NCI-H345 (cell line): Measurements from ENCODE around the gene COX19.
A peak's percentile ranks its signal among the peaks of the same experiment; 100 is the strongest.

Experiments used
- DNase-seq: peaks from one replicate; lab custom pipeline; 2025; lab: John Stamatoyannopoulos, UW

Gene COX19, protein sequence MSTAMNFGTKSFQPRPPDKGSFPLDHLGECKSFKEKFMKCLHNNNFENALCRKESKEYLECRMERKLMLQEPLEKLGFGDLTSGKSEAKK

DNA sequence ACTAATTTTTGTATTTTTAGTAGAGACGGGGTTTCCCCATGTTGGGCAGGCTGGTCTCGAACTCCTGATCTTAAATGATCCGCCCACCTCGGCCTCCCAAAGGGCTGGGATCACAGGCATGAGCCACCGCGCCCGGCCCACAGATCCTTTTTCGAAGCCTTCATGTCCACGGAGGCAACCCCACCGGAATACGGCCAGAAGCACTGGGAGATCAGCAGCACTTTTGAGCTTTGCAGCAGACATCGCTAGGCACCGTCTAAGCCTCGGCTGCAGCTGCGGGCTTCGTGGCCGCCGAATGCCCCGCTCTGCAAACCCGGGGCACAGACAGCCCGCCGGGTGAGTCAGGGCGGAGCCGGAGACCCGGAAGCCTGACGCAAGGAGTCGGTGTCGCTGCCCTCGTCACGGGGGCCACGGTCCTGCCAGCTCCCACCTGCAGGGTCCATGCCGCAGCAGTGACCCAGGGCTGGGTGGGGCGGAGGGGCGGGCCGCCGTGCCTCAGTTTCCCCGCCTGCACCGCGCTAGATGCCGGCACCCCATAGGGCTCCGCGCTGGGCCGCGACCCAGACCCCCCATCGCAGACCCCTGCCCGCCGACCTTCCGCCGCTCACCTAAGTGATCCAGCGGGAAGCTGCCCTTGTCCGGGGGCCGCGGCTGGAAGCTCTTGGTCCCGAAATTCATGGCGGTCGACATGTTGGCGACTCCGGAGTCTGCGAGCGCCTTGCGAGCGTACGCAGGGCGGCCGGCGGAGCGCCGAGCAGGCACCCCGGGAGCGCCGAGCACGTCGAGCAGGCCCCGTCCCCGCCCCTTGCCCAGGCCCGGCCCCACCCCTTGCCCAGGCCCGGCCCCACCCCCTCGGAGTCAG, at the start of gene COX19:
Gene COX19 (minus strand): TSS at position 730 of the 862 bp plus-strand sequence. CDS start 40 bp downstream, at position 690.
- peak; percentile 89 for DNase-seq

DNA sequence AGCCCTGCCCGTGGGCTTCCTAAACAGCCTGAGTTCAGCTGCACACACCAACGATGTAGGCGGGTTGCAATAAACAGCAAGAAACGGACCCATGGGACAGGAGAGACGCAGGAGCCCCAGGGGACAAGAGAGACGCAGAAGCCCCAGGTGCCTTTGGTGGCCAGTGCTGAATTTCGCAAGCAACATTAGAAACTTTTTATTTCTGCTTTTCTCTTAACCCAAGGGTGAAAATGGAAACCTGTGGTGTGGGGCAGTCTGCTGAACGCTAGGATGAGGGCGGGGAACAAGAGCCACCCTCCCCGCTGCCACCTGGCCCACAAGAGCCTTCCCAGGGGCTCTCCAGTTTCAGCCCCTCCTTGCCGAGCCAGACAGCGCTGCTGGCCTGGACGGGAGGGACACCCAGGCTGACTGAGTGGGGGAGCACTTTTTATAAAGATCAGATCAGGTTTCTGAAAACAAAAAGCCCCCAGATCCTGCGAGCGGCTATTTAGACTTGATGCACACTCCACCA, 49.0 kb upstream of the COX19 start:
- DNase-seq, result peak; percentile 27

DNA sequence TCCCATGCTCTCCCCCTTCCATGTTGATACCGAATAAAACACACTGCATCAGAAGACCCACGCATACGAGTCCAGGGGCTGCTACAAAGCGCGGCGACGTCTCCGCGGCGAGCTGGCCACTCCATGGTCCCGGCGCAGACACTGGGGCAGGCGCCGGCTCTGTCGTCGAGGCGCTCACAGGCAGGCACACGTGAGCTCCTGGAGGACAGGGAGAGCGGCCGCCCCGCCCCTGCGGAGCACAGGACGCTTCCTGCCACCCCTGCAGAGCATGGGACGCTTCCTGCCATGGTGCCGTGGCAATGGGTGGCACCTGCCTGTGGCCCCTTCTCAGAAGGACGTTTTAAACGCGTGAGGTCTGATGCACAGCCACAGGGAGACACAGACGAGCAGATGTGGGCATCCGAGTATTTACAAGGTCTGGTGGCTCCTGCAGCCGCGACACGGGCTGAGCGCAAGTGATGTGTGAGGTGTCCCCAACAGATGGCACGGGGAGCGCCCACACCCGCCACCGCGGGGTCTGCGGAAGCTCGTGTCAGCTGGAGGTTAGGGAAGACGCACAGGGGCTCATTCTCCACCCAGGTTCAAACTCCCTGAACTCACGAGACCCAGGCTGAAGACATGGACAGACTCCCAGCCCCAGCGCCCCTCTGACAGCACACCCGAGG, 47.6 kb upstream of the COX19 start:
- DNase-seq, result no peak

DNA sequence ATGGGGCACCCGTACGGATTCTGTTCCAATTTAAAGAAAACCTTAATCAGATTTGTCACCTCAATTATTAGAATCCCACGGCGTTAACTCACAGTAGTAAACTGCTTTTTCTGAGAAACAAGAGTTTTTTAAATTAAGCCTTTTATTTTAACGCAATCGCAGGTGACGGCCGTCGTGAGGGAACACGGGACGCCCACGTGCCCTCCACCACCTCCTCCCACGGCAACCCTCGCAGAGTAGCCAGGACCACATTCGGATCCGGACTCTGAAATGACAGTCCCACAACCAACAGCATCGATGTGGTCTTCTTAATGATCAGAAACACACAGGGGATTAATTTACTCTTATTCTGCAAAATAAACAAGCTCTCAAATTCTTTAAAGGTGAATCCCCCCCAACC, 47.0 kb upstream of the COX19 start:
- DNase-seq, result no peak

- no peak for DNase-seq
These were observed 46.6 kb upstream of the COX19 start for GRCh38 chr7:1021931-1022330.

DNA sequence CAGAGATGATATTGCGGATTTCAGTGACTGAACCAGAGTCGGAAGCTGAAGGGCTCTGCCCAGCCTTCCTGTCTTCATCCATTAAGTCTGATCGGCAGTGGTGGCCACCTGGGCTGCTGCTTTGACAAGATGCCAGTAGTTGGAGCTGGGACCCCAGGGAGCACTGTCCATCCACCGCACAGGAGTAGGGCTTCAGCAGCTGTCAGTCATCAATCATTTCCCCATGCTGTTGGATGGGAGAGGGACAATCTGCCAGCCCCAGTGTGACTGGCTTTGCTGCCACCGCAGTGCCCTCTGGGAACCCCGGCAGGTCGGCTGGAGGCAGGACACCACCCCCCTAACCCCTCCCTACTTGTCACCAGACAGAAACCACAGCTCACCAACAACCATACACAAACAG, 46.0 kb upstream of the COX19 start:
- DNase-seq, result no peak

- no peak for DNase-seq
These were observed 45.5 kb upstream of the COX19 start for GRCh38 chr7:1020849-1021251.

DNA sequence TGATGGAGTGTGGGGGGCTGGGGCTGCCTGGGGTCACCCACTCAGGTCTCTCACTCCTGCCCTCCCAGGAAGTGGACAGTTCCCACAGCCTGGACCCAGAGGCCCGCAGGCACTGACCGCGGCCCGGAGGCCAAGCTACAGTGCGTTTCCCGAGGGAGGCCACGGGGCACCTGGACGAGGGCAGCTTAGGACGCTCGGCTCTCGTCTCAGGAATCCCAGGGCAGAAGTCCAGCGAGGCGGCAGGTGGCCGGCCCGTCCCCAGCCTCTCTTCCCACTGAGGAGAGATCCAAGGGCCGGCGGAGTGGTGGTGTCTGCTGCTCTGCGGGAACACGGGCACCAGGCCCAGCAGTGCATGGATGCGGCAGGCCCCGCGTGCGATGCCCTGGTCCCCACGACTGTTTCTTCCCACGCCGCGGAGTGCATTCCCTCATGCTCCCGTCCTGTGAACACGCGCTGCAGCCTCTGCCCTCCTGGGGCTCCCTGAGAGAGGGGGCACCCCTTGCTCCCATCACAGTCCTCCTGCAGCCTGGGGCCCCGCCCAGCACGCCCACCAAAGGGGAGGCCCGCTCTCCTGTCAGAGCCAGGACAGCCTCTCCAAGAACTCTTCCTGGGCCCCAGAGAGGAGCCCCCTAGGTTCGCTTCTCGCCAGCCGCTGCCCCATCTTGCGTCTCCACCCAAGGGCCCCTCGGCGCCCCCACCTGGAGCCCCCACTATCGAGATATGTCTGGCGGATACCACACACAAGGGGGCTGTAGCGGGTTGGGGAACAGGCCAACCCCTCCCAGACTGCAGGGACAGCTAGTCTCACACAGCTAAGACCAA, 44.7 kb upstream of the COX19 start:
- no peak for DNase-seq

DNA sequence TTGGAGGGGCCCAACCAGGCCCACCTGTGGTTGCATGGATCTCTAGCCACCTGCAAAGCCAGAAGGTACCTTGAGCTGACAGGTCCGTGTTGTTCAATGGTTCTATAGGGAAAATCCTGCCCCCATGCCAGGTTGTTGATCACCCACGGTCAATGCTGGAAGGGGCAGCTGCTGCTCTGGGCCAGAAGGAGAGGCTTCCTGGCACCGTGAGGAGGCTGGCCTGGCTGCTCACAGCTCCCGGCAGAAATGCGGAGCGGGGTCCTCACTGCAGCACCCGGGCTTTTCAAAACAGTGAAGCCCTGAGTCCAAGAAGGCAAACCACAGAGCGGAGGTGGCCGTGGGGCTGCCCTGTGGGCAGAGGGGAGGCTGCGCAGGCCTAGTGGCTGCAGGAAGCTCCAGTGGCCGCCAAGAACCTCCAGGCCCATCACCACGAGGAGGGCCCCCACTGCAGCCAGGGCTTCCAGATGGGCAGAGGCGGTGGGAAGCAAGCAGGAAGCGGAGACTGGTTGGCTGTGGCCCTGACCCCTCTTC, 44.0 kb upstream of the COX19 start:
- DNase-seq, result no peak

GRCh38 chr7:1018334-1018695, 43.0 kb upstream of the COX19 start:
- no peak for DNase-seq

GRCh38 chr7:1017586-1018333, 42.4 kb upstream of the COX19 start:
- DNase-seq, result no peak

DNA sequence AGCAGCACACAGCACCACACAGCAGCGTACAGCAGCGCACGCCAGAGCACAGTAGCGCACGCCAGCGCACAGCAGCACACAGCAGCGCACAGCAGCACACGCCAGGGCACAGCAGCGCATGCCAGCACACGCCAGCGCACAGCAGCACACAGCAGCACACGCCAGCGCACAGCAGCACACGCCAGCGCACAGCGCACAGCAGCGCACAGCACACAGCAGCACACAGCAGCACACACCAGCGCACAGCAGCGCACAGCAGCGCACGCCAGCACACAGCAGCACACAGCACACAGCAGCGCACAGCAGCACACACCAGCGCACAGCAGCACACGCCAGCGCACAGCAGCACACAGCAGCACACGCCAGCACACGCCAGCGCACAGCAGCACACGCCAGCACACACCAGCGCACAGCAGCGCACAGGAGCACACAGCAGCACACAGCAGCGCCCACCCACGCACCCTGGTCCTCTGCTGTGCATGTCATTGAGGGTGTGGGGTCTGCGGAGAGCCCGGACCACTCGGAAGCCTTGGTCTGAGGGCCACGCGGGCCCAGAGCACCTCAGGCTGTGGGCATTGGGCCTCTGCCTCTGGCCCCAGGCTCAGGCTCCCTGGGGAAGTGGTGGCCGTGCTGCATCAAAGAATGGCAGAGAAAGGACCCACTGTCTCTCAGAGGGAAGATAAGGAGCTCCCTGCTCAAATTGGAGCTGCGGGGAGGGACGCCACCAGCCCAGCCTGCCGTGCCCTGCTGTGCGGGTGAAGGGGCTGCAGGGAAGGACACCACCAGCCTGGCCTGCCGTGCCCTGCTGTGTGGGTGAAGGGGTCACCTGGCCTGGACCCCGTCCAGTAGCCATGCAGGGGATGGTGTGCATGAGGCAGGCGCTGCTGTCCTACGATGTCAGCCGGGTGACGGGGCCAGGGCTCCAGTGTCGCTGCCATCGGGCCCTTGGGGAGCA, 41.5 kb upstream of the COX19 start:
- no peak for DNase-seq

DNA sequence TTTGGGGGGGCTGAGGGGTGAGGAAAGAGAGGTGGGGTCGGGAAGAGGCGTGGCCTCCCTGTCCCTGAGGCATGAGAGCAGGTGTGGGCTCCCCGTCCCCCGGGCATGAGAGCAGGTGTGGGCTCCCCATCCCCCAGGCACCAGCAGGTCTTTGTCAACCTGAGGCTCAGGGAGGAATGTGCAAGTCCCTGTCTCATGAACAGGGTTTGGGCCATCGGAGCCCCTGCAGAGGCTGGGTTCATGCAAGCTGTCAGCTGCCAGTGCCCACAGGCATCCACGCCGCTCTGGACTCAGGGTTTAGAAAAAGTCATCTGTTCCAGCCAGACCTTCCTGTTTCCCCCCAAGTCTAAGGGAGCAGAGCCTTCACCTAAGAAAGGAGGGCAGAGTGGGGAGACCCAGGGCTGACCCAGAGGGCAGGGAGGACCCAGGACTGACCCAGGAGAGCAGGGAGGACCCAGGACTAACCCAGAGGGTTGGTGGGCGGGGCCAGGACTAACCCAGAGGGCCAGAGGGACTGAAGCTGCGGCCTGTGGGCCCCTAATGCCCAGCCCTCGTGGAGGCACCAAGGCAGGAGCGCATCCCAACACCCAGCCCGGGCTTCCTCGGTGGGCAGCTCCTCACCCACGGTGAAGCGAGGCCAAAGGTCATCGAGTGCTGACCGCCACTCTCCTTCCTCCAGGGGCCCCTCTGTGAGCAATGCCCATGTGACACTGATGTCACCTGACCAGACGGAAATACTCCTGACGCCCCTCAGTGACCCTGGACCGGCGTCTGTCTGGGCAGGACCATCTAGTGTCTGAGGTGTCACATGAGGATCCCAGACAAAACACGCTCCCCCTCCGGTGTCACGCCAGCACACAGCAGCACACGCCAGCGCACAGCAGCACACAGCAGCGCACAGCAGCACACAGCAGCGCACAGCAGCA, 40.1 kb upstream of the COX19 start:
- DNase-seq, result no peak

DNA sequence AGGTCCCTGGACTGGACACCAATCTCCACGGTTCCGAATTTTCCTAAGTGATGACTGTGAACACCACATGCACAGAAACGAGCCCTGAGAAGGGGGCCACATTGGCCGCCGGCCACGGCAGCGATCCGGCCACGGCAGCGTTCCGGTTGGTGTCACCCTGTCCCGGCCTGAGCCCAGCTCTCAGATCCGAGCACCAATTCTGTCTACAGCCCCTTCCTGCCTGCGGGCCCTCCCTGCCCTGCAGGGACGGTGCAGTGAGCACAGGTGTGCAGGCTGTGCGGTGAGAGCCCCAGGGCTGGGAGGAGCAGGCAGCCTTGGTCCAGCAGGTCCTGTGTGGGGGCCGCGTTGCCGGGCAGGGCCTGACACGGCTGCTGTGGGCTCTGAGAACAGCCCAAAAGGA, 39.3 kb upstream of the COX19 start:
- DNase-seq, result no peak

DNA sequence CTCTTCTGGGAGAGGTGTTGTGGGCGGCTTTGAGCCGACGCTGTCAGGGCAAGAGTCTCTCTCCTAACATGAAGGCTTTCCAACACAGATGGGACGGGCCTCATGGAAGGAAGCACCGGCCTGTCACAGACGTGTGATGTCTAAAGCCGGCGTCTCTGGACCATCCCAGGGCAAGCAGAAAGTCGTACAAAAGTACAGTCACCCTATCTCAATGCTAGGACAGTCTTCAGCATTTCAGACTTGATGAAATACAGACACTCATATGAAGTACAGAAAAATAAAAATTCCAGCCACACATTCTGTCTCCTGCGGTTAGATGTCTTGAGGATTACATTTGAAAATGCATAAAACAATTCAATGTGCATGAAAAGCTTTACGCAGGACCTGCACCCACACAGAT, 38.2 kb upstream of the COX19 start:
- DNase-seq, result no peak

DNA sequence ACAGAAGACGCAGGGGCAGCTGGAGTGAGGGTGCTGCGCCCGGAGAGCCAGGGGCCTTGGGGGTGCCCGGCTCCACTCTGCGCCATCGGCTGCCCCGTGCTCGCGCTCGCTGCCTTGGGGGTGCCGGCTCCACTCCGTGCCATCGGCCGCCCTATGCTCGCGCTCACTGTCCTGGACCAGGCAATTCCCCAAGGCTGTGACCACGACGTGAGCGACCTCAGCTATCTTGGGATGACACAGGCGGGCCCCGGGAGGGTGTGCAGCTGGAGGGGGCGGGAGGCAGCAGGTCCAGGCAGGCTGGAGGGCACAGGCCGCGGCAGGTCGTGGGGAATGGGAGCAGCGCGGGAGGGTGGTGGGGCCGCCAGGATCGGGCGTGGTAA, 37.4 kb upstream of the COX19 start:
- no peak for DNase-seq

DNA sequence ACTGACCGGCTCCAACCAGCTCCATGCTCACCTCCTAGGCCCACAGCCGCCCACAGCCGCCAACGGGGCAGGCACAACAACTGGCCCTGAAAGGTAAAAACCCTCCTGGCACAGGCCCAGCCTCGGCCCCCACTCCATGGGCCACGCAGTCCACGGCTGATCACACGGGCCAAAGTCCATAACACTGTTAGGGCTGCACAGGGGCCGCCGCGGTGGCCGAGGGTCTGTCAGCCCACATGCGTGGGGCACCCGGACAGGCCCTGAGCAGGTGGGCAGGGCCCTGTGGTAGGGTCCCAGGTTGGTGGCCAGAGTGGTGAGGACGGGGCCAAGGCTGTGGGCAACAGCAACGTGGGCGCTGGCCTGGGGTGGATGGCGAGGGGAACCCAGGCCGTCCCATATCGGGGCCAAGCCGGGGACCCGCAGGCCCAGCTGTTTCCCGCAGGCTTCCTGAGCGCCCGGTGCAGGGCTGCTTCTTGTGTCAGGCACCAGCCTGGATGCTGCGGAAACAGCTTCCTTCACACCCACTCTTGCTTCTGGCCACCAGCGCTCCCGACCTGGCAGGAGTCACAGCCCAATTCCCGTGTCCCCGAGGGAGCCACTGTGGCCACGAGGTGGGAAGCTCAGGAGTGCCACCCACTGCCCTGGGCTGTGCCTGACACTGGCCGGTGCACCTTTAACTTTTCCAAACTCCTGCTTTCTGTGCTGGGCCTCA, 36.8 kb upstream of the COX19 start:
- DNase-seq, result no peak

GRCh38 chr7:1011297-1012003, 36.1 kb upstream of the COX19 start:
- DNase-seq, result no peak
